ENCODE data around the gene CPSF3.

The CPSF3 gene

DNA sequence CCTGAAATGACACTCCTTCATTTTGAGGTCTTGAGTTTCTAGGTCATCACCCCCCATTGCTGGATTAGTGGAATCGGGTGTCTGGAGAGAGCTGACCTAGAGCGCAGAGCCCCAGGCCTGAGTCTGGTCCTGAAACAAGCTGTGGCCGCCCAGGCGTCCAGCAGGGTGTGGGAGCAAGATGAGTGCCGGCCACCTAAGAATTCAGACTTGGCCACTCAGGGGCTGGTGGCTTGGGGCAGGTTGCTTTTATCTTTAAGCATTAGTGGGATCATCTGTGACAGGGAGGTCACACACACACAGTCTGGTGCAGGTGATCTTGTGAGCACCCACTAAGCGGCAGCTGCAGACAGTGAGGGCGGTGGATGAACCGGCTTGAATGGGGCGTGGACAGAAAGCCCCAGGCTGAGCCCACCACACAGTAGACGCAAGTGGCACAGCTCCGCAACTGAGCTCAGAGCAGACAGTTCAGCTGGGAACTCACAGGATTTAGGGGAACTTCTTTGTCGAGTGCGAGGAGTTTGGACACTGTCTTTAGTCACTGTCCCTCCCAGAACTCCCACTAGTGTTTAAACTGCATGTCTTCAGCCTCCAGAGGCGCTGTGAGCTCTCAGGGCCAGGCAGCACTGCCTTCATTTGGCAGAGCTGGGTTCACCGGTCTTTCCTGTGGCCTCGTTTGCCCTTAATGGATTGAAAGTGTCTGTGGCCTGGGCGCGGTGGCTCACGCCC is 21.6 kb upstream of the CPSF3 start:
- Histone ChIP-seq H3K36me3 (ENCODE audit: insufficient read depth, low read length) (peaks cover 54% of the 10 kb centered on the region), H3K4me1 (ENCODE audit: insufficient read depth, low read length) (no peaks in the 10 kb centered on the region)

GRCh38 chr2:9403924-9404323 is 19.5 kb upstream of the CPSF3 start:
- Histone ChIP-seq H3K27me3 (ENCODE audit: insufficient read depth, low read length) (no peaks in the 10 kb centered on the region), H3K4me1 (ENCODE audit: insufficient read depth, low read length) (no peaks in the 10 kb centered on the region)

More for the DNA sequence above, 21.6 kb upstream of the CPSF3 start:
- H2AFZ ChIP-seq (ENCODE audit: low read depth, low read length), result no peak overlapping the region
- no peaks in the 10 kb centered on the region for H3K9me3 ChIP-seq (ENCODE audit: low read length)
- H3K4me3 ChIP-seq (ENCODE audit: low read length), result no peak overlapping the region
- no peaks in the 10 kb centered on the region for H3K27me3 ChIP-seq (ENCODE audit: insufficient read depth, low read length)

DNA sequence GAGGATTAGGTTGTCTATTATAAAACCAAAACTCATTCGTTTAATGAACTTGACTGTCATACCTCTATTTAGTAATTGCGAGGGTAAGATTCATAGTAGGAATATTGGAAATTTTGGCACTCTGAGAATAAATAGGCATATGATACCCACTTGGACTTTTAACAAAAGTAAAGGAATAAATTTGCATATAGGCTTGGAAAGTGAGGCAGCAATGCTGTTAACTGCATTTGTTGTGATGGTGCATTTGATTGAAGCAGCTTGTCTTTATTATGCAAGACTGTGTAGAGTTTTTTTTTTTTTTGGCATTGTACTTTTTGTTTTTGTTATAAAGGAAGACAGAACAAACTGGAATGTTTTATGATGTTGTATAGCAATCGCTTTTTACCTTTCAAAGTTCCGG is 19.0 kb upstream of the CPSF3 start:
- H3K4me1 ChIP-seq (ENCODE audit: insufficient read depth, low read length), result no peaks in the 10 kb centered on the region
- no peak overlapping the region for H2AFZ ChIP-seq (ENCODE audit: low read depth, low read length)
- no peak overlapping the region for H3K4me3 ChIP-seq (ENCODE audit: low read length)
- no peaks in the 10 kb centered on the region for H3K27me3 ChIP-seq (ENCODE audit: insufficient read depth, low read length)
- peaks cover 1% of the 10 kb centered on the region for H3K9me3 ChIP-seq (ENCODE audit: low read length)
- peaks cover 66% of the 10 kb centered on the region for H3K36me3 ChIP-seq (ENCODE audit: insufficient read depth, low read length)

More at GRCh38 chr2:9403924-9404323, 19.5 kb upstream of the CPSF3 start:
- Histone ChIP-seq H3K36me3 (ENCODE audit: insufficient read depth, low read length) (peaks cover 64% of the 10 kb centered on the region), H3K4me3 (ENCODE audit: low read length) (no peak overlapping the region), H3K9me3 (ENCODE audit: low read length) (no peaks in the 10 kb centered on the region), H2AFZ (ENCODE audit: low read depth, low read length) (no peak overlapping the region)

GRCh38 chr2:9405636-9406035 is 17.8 kb upstream of the CPSF3 start:
- Histone ChIP-seq H2AFZ (ENCODE audit: low read depth, low read length) (no peak overlapping the region), H3K27me3 (ENCODE audit: insufficient read depth, low read length) (no peaks in the 10 kb centered on the region), H3K4me1 (ENCODE audit: insufficient read depth, low read length) (no peaks in the 10 kb centered on the region), H3K9me3 (ENCODE audit: low read length) (peaks cover 2% of the 10 kb centered on the region), H3K36me3 (ENCODE audit: insufficient read depth, low read length) (peaks cover 66% of the 10 kb centered on the region), H3K4me3 (ENCODE audit: low read length) (no peak overlapping the region)

DNA sequence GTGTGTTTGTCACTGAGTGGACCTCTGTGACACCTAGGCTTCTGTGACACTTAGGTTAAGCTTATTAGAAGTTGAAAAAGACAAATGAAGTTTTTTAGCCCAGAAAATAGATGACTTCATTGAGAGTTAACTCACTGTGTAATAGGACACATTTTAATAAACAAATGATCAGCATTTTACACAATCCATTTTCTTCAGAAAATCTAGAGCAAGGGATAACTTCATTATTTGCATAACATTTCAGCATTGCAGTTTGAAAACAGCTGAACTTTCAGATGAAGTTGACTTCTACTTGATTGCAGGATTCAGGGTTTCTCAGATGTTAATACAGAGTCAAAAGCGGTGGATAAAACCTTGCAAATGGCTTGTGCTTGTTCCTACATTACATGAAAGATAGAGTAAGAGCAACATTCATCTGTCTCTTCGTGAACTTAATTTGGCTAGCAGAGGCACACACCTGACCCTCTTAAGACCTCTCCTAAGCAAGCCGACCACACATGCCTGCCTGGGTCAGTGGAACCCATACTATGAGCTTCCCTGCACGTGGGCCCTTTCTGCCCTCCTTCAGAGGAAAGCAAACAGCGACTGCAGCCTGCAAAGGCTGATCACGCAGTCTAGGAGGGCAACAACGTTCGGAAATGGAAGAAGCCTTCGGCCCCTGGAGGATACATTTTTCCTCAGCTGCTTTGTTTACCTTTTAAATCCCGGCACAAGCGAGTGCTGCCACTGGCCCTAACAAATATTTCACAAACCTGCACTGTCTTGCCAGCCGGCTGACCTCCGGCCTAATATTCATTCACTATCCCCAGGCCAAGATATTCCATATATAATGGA is 16.7 kb upstream of the CPSF3 start:
- no peak overlapping the region for H3K4me3 ChIP-seq (ENCODE audit: low read length)

GRCh38 chr2:9407363-9407811 is 16.1 kb upstream of the CPSF3 start:
- no peaks in the 10 kb centered on the region for H3K27me3 ChIP-seq (ENCODE audit: insufficient read depth, low read length)
- H3K4me3 ChIP-seq (ENCODE audit: low read length), result no peak overlapping the region
- no peaks in the 10 kb centered on the region for H3K4me1 ChIP-seq (ENCODE audit: insufficient read depth, low read length)
- peaks cover 57% of the 10 kb centered on the region for H3K36me3 ChIP-seq (ENCODE audit: insufficient read depth, low read length)
- H2AFZ ChIP-seq (ENCODE audit: low read depth, low read length), result no peak overlapping the region
- peaks cover 2% of the 10 kb centered on the region for H3K9me3 ChIP-seq (ENCODE audit: low read length)

More for the DNA sequence above, 16.7 kb upstream of the CPSF3 start:
- Histone ChIP-seq H3K9me3 (ENCODE audit: low read length) (peaks cover 2% of the 10 kb centered on the region), H2AFZ (ENCODE audit: low read depth, low read length) (no peak overlapping the region), H3K27me3 (ENCODE audit: insufficient read depth, low read length) (no peaks in the 10 kb centered on the region), H3K4me1 (ENCODE audit: insufficient read depth, low read length) (no peaks in the 10 kb centered on the region), H3K36me3 (ENCODE audit: insufficient read depth, low read length) (peaks cover 58% of the 10 kb centered on the region)

DNA sequence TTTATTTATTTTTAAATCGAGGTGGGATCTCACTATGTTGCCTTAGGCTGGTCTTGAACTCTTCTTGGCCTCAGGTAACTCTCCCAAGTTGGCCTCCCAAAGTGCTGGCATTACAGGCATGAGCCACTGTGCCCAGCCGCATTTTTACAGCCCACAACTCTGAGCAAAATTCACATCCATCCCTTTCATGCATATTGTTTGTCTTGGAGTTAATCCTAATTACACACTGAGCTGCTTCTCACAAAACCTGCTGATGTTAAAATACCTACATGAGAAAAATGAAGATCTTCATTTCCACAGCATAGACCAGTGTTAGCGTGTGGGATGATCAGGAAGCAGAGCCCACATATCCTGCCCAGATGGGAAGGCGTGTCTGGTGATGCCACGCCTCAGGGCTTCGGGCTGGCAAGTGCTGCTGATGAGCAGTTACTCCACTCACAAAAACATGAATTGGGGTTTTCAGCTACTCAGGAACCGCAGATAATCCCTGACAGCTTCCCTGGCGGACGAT is 14.8 kb upstream of the CPSF3 start:
- Histone ChIP-seq H3K27me3 (ENCODE audit: insufficient read depth, low read length) (no peaks in the 10 kb centered on the region), H3K4me1 (ENCODE audit: insufficient read depth, low read length) (no peaks in the 10 kb centered on the region), H3K4me3 (ENCODE audit: low read length) (no peak overlapping the region), H3K9me3 (ENCODE audit: low read length) (peaks cover 2% of the 10 kb centered on the region), H2AFZ (ENCODE audit: low read depth, low read length) (no peak overlapping the region), H3K36me3 (ENCODE audit: insufficient read depth, low read length) (peaks cover 44% of the 10 kb centered on the region)

- H3K27me3 ChIP-seq (ENCODE audit: insufficient read depth, low read length), result no peaks in the 10 kb centered on the region
- peaks cover 2% of the 10 kb centered on the region for H3K9me3 ChIP-seq (ENCODE audit: low read length)
- peaks cover 39% of the 10 kb centered on the region for H3K36me3 ChIP-seq (ENCODE audit: insufficient read depth, low read length)
- H2AFZ ChIP-seq (ENCODE audit: low read depth, low read length), result no peak overlapping the region
- no peak overlapping the region for H3K4me3 ChIP-seq (ENCODE audit: low read length)
- H3K4me1 ChIP-seq (ENCODE audit: insufficient read depth, low read length), result no peaks in the 10 kb centered on the region
These were observed 13.3 kb upstream of the CPSF3 start for GRCh38 chr2:9410108-9410507.

DNA sequence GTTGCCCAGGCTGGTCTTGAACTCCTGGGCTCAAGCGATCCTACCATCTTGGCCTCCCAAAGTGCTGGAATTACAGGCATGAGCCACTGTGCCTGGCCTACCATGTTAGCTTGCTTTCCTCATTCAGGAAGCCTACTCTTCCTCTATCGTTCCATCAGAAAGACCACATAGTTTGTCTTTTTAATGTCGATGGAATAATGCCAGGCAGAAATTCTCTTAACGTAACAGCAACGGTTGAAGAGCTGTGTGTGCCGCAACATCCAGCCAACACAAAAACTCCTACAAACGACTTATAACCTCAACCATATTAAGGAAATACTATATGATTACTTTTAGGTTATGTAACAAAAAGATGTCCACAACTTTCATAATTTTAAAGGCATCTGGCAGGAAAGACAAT is 10.7 kb upstream of the CPSF3 start:
- peaks cover 26% of the 10 kb centered on the region for H3K36me3 ChIP-seq (ENCODE audit: insufficient read depth, low read length)
- no peaks in the 10 kb centered on the region for H3K4me1 ChIP-seq (ENCODE audit: insufficient read depth, low read length)
- H2AFZ ChIP-seq (ENCODE audit: low read depth, low read length), result no peak overlapping the region
- H3K27me3 ChIP-seq (ENCODE audit: insufficient read depth, low read length), result no peaks in the 10 kb centered on the region
- peaks cover 2% of the 10 kb centered on the region for H3K9me3 ChIP-seq (ENCODE audit: low read length)
- H3K4me3 ChIP-seq (ENCODE audit: low read length), result no peak overlapping the region

DNA sequence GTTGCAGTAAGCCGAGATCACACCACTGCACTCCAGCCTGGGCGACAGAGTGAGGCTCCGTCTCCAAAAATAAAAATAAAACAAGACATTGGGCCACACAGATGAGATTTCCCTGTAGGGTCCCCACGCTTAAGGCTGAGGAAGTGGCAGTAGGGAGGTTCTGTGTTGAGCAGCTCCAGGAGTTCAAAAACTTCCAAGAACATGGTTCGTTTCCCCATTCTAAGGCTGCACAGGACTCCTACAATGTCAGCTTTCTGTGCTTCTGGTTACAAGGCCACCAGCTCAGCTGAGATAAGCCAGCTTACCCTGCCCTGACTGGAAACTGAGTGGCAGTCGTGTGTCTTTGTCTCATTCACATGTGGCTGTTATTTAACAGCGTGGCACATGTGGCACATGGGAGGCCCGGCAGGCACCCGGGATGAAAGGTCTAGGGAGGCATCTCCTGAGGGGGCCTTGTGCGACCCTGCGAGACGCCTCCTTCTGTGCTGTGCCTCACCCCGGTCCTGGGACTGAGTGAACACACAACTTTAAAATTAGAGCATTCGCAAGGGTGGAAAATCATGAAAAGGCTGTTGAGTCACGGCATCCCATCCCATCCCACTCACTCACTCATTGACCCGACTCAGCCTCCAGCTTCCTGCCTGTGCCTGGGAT is 7.8 kb upstream of the CPSF3 start:
- Histone ChIP-seq H3K9me3 (ENCODE audit: low read length) (no peaks in the 10 kb centered on the region), H3K4me1 (ENCODE audit: insufficient read depth, low read length) (no peaks in the 10 kb centered on the region), H3K4me3 (ENCODE audit: low read length) (no peak overlapping the region), H3K27me3 (ENCODE audit: insufficient read depth, low read length) (no peaks in the 10 kb centered on the region), H2AFZ (ENCODE audit: low read depth, low read length) (no peak overlapping the region), H3K36me3 (ENCODE audit: insufficient read depth, low read length) (peaks cover 12% of the 10 kb centered on the region)

DNA sequence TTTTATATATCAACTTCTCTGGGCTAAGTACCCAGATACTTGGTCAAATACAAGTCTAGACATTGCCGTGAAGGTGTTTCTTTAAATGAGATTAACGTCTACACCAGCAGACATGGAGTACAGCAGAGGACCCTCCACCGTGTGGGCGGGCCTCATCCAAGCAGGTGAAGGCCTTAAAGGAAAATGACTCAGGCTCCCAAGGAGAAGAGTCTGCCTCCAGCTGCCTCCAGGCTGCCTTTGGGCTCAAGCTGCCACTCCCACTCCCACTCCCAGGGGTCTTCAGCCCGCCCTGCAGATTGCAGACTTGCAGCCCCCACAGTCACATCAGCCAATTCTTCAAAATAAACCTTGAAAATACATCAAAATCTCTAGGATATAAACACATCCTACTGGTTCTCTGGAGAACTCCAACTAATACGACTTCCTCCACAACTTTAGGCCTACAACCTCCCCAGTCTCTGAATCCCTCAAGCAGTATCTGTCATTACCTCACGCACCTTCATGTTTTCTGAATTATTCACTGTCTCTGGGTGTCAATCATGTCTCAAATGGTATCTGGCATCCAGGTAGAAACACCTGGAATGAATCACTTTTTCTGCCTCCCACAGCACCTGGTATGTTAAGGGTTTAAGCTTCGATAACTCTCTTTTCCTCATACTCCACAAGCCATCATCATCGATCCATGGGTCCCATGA is 7.0 kb upstream of the CPSF3 start:
- H3K4me3 ChIP-seq (ENCODE audit: low read length), result no peak overlapping the region

GRCh38 chr2:9416962-9417316 is 6.5 kb upstream of the CPSF3 start:
- Histone ChIP-seq H3K9me3 (ENCODE audit: low read length) (no peaks in the 10 kb centered on the region), H2AFZ (ENCODE audit: low read depth, low read length) (no peak overlapping the region), H3K27me3 (ENCODE audit: insufficient read depth, low read length) (no peaks in the 10 kb centered on the region), H3K36me3 (ENCODE audit: insufficient read depth, low read length) (peaks cover 8% of the 10 kb centered on the region), H3K4me1 (ENCODE audit: insufficient read depth, low read length) (peaks cover 4% of the 10 kb centered on the region), H3K4me3 (ENCODE audit: low read length) (no peak overlapping the region)

More for the DNA sequence above, 7.0 kb upstream of the CPSF3 start:
- Histone ChIP-seq H3K4me1 (ENCODE audit: insufficient read depth, low read length) (no peaks in the 10 kb centered on the region), H3K9me3 (ENCODE audit: low read length) (no peaks in the 10 kb centered on the region), H2AFZ (ENCODE audit: low read depth, low read length) (no peak overlapping the region), H3K27me3 (ENCODE audit: insufficient read depth, low read length) (no peaks in the 10 kb centered on the region), H3K36me3 (ENCODE audit: insufficient read depth, low read length) (peaks cover 9% of the 10 kb centered on the region)

All from neuron (in vitro differentiated cells).